Hematopoietic multipotent progenitor cell treated with erythropoietin and hydrocortisone succinate and interleukin-3 and kit ligand, for 17 days (in vitro differentiated cells): Measurements from ENCODE around the gene AKR1C2.
A peak's percentile ranks its signal among the peaks of the same experiment; 100 is the strongest.
"Not testable (repeated sequence)": the region's sequence is repeated elsewhere in the genome, so short reads cannot be mapped to it uniquely, and the experiment has no call there.

Experiments used
- DNase-seq: peaks from one replicate; pipeline ENCODE4 v3.0.0-alpha.2; 2015; ENCODE audit warnings: low spot score

The AKR1C2 gene

DNA sequence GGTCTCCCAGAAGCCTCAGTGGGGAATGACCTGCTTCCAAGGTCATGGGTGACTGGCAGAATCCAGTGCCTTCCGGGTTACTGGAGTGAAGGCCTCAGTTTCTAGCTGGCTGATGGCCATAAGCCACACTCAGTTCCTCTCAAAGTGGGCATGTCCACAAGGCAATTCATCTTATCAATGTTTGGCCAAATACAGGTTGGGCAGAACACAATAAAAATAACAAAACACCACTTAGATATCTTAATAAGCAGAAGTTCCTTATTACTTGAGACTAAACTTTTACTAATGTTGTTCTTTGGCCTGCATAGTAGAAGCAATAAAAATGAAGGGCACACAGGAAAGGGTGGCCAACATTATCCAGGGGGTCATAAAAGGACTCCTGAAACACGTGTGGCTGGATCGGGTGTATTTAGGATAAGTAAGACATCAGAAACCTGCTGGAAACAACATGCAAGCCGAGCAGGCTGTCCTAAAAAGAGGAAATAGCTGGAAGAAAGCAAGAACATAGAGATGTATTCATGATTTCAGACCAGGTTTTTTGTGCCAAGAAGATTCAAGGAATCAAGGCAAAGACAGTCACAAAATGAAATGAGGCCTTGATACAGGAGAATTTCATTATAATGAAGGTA lies 19.6 kb upstream of the AKR1C2 start:
- DNase-seq = no peak

DNA sequence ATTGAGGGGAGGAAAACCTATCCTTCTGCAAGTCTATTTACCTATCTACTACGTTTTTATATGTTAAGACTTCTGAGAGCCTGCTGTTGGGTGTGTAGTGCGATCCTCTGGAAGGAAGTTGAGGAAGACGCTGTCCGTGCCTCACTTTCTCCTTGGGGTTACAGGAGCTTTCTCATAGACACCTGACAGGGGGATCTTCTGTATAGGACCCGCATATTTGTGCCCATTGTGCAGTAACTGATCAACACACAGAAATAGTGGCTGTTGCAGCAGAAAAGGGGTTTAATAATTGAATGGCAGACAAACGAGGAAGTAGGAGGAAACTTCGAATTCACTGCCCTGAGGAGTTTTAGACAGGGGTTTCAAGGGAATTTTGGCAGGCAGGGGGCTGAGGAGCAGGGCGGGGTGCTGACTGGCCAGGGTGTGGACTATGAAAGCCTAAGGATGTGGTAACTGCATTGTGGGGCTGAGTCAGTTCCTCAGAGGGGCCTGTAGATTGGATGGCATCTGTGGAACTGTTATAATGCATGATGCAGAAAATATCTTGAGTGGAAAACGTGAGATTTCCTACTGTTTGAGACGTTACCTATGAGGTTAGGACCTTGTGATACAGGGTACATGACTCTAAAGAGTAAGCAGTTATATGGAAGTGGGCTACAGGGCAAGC lies 18.1 kb upstream of the AKR1C2 start:
- not testable (repeated sequence) for DNase-seq

DNA sequence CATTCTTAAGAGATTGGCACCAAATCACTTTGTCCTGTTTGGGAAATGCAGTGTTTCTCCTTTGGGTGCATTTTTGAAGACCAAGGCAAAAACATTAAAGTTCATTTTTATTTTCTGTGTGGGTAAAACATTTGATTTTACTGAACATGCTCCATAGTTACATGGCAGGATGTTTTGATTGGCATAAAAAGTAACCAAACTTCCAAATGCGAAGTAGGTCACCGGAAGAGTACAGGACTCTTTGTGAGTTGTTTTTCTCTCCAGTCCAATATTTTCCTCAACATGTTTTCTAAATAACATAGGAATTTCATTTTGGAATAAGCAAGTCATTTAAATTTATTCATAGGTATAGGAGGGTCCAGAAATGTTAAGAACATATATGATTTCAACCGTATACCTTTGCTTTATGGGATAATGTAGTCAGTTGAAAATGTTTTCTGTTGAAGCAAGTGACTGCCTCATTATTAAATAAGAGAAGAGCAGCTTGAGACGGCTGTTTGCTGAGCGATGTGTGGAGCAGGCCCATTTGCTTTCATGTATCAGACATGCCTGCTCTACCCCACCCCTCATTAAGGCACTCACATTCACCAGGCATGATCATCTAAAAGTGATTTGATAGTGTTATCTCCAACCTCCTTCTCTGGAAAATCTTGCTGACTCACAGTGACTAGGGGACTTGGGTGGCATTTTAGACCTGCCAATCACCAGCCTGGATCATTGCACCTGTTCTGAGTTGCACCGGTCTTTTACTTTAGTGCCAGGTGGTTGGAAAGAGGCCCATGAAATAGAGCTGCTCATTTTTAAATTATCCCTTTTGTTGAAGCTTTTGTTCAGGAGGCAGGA lies 16.3 kb upstream of the AKR1C2 start:
- peak; percentile 71 for DNase-seq

DNA sequence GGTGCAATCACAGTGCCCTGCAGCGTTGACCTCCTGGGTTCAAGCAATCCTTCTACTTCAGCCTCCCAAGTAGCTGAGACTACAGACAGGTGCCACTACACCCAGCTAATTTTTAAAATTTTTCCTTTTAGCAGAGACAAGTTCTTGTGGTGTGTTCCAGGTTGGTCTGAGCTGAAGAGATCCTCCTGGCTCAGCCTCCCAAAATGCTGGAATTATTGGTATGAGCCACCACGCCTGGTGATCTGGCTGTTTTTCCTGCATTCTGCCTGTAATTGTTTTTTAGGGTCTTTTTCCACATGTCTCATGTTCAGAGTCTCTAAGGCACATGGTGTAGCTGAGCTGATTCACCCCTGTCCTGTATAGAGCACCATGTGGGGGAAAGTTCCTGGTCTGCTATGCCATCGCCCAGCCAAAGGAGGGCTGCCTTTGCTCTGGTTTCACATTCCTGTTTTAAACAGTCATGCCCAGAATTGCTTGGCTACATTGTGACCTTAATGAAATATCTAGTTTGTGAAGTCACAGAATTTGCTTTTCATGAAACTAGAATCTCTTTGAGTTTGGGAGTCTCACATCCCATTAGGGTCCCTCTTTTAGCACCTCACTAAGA lies 15.1 kb upstream of the AKR1C2 start:
- DNase-seq = peak; percentile 24

DNA sequence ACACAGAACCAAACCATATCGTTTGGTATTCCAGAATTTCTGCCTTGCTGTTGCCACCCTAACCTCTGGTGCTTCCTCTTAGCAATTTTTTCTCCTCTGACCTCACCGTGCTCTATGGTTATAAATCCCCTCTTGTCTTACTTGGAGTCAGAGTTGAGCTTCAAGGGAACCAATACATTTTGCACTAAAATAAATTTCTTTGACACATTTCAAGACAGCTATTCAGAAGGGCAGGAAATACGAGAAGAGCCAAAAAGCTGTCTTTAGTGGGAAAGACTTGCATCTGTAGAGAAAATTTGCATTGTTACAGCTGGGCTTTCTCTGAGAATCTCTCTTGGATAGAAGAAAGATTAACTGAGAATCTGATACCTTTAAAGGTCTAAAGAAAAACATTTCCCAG lies 14.5 kb upstream of the AKR1C2 start:
- no peak for DNase-seq

DNA sequence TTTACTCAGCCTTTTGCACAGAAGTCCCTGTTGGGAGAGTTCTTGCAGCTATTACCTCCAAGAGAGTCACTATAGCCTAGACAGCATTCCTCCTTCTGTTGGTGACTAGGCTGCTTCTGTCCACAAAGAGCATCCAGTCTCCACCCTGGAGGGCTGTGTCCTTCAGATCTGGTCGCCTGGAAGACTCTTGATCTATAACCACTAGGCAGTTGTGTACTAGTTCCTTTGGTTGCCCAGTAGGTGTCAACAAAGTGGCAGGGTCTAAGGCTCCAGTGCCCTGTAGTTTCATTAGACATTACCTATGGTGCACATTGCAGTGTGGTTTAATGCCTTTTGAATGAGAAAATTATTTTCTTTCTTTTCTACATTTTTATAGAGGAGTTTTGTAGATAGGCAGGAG lies 11.3 kb upstream of the AKR1C2 start:
- DNase-seq = peak; percentile 45

DNA sequence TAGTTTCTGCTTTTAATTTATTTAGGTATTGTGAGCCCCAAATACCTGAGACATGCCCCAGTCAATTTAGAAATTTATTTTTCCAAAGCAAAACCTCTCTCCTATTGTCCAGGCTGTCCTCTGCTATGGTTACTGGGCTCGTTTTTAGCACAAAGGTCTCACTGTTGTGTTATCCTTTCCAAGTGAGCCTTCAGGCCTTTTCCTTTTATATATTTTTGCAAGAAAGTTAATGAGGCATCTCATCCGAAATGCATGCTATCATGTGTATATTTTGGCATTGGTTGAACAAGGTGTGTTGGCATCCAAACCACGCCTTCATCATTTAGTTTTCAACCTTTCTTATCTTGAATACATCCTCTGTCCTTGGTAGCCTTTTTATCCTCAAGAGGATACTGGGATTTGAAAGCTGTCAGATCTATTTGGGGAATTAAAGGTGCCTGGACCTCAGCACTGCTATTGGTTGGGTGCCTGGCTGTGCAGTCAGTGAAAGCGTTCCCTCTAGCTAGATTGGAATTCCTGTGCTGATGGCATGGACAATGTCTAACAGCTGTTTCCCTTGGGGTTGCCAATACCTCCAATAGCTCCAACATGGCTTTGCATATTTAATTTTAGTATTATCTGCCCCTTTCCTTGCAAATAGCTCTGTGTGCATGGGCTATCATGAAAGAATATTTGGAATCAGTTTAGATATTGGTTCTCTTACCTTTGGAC lies 10.7 kb upstream of the AKR1C2 start:
- DNase-seq = not testable (repeated sequence)

DNA sequence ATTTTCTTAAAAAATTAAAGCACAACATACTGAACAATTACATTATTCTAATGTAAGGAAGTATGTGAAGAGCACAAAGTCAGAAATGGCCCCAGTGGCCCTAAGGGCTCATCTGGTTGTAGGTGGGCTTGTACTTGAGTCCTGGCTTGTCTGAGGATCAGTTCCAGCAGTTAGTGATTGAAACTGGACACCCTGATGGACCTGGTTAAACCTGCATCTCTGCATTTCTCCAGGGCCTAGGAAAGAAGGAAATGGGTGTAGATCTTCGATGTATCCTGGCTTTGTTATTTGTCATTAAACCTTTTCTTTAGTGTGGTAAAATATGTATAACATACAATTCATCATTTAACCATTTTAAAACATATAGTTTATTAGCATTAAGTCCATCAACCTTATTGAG lies 9.7 kb upstream of the AKR1C2 start:
- DNase-seq = no peak

DNA sequence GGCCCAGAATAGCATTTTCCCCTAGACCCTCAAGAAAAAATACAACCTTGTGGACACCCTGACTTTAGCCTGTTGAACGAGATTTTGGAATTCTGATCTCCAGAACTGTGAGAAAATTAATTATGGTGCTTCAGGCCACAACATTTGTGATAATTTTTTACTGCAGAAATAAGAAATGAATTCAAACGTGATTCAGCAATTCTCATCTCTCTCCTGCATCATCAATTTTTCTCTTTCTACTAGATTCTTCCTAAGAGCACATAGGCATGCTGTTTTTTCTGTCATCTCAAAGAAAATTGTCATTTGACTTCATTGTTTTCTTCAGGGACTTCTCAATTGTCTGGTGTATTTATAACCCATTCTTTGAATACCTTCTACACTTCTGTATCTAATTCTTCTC lies 8.9 kb upstream of the AKR1C2 start:
- no peak for DNase-seq

DNA sequence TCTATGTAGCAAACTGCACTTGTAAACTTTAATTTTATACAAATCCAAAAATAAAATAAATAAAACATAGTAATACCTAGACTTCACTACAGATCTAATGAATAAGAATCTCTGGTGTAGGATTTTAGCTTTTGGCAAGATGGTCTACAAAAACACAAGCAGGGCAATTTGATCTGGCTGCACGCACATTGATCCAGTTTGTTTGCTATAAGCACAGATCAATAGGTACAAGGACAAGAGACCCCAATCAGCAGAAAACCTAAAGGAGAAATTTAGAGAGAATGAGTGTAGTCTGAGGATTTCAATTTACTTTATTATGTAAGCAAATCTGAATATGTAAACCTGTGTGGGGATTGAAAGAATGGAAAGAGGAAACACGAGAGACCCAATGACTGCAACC lies 7.7 kb upstream of the AKR1C2 start:
- not testable (repeated sequence) for DNase-seq

DNA sequence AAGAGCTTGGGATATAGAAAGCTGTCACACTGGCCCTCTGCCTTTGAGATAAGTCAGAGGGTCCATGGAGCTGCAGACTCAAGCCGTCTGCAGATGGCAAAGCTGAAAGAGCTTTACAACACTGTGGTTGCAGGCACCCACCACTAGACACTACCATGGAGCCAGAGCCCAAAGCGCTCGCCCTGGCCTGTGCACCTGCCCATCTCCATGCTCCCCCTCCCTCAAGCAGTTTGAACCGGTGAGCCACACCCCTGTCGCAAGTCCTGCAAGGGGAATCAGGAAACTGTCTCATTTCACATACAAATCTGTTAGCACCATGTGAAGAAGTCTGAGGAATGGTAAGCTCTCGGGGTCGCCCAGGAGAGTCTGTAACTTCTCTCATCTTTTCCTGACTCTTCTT lies 6.4 kb upstream of the AKR1C2 start:
- DNase-seq = not testable (repeated sequence)

DNA sequence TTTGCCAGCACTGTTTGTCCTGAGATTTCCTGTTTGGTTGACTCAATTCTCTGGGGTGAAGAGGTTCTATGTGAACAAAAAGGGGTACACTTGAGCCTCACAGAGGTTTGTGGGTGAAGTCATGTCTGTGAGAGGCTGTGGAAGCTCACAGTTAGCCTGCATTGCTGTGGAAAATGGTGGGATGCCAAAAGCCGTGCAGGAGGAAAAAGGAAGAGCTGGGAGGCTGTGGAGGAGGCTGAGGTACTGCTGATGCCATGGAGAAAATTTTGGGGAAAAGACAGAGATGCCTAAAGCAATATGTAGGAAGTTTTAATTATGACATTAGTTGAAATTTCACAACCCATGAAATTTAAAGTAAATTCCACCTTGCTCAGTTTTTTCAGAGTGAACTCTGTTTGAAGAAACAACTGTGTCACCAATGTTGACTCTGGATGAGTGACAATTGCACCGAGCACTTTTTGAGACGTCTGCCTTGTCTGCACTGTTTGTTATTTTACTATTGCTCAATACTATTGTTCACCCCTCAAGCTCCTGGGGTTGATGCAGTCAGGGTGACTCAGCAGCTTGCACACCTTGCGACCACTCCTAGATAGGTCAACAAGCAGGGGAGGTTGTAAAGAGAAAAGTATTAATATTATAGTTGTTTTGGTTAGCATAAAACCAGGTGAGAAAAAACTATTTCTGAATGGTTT lies 5.3 kb upstream of the AKR1C2 start:
- DNase-seq = not testable (repeated sequence)

DNA sequence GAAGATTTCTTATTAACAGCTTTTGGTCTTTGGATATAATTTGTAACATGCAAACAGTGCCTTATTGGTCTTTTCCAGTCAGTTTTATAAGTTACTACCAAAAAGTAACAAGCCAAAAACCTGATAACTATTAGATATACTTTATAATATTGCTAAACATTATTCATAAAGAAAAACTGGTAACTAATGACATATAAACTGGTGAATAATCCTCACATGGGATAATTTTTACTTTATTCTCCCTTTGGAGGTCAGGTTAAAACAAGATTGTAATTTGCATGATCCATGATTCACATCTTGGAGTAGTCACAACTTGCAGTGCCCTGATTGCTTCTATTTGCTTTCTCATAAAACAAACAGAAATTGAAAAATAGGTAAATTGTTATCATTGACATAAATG lies 844 bp upstream of the AKR1C2 start:
- not testable (repeated sequence) for DNase-seq

DNA sequence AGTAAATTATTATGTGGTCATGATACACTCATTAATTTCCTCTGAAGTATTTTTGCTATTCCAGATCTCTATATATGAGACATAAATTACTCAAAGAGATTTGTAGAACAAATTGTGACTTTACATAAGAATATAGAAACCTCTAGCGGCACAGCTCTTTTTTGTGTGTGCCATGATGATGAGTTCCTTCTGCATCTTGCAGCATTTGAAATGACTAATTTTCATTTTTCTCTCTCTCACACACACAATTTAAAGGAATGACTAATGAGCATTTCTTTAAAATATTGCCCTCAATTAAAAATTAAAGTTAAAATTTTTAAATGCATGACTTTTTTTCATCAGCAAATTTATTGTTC lies 351 bp upstream of the AKR1C2 start:
- not testable (repeated sequence) for DNase-seq

DNA sequence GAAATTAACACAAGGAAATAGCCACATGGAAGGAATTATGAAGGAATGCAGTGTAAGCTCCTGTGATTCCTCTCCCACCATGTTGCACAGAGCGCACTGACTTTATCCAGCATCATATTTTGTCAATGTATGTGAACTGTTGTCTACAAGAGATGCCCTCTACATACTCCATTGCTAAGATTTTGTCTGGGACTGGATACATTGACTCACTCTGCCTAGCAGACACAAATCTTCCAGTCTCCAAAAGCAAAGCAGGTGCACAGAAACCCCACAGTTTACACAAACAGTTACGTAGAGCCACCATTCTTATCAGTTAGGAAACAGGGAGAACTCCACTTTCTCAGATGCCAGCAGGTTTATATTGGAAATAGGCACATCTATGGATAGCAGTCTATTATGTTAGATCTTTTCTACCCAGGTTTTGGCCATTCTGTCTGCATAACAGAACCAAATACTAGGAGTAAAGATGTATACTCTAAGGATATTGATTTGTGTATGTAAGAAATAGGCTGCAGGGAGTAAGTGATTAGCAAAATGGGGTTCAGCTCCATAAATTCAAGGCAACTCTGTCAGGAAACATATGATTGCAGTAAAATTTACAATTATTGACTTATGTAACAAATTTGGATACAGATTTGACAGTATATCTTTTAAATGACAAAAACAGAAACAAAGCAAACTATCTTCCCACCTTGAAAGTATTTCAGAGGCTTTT lies 1.5 kb downstream of the AKR1C2 start:
- DNase-seq = no peak

DNA sequence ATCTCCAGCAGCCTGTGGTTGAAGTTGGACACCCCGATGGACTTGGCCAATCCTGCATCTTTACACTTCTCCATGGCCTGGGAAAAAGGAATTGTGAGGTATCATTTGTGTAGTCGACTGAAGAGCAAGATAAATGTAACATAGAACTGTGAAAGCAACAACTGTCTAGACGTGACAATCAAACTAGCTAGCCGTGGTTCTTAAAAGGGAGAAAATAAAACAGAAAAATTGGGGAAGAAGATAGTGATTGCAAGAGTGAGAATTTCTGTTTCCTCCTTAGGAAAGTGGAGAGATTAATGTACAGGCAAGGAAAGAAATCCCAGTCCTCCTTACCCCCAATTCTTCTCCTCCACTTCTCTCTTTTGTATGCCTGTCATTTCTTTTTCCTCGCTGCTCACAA lies 5.0 kb downstream of the AKR1C2 start:
- DNase-seq = no peak

DNA sequence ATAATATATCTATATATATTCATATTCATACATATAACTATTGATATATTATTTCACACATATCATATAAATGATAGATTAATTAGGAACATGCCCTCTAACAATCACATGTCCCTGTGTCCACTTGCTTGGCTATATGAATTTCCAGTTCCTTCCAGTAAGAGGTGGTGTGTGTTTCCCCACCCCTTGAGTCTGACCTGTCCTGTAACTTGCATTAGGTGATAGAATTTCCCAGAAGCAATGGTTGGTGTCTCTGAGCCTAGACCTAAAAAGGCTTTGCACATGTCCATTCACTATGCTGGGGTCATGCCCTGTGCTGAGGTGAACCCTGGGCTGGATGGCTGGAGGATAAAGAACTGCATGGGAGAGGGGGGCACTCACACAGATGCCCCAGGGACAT lies 9.4 kb downstream of the AKR1C2 start:
- not testable (repeated sequence) for DNase-seq

DNA sequence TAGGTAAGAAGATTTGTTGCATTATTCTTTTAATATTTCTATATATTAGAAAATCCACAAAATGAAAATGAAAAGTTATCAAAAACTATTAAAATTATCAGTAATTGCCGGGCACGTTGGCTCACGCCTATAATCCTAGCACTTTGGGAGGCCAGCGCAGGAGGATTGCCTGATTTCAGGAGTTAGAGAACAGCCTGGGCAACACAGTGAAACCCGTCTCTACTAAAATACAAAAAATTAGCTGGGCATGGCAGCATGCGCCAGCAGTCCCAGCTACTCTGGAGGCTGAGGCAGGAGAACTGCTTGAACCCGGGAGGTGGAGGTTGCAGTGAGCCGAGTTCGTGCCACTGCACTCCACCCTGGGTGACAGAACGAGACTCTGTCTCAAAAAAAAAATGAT lies 11.1 kb downstream of the AKR1C2 start:
- not testable (repeated sequence) for DNase-seq

DNA sequence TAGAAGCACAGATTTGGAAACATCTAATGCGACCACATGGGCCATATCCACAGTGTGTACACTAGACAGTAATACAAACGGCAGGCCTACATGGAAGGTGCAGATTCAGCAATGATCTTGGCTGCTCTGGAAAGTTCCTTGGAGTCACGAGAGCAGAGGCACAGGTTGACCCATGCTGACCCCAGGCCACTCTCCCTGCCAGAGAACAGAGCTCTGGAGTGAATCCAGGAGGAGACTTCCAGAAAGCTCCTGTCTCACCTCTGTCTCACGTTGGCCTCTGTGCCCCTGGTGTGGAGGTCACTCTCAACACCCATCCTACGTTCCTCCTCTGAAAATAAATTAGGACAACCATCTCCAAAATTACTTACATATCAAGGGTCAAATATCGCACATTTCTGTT lies 12.2 kb downstream of the AKR1C2 start:
- DNase-seq = not testable (repeated sequence)

DNA sequence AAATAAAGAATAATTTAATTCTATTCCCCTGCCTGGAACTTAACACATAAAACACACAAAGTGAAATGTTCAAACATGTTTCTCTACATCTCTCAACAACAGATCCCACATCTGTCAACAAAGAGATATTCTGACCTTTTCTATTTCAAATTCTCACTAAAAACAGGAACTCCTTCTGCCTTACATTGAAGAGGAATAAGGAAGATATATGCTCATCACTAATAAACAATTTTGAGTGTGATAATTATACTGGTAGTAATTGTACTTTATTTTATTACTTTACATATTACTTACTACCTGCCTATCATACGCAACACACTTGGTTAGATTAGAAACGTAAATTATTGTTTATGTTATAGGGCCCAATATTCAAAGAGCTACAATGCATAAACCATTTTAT lies 13.4 kb downstream of the AKR1C2 start:
- no peak for DNase-seq
